ENCODE results near the gene HOOK2. TPM values are rescaled to one million over a fixed set of nuclear protein-coding genes. Genes with fewer than 3 reads are reported as not detected.

HOOK2 gene
- total and polyA plus RNA-seq, 7 donors = 11.3 to 33.0 (median 21.7) TPM

GRCh38 chr19:12796146-12797071, 21.1 kb upstream of the HOOK2 start:
- intact Hi-C loops (cut with DNase I) = loop anchor here (1.0 to 5.0 kb wide), 4 partner anchors 19 to 74 kb away; partner anchors contain the start of gene TNPO2 (in 1 of the 2)
- DNase-seq = peak; percentile 71 to 85
- TF ChIP-seq CTCF (IDR thresholded peaks at IDR 0.05) = peak; percentile 93
- ATAC-seq = peak in 2 of 4 donors; percentile 28 to 40
- H3K27ac ChIP-seq = peak overlapping the region; percentile 19
- peaks cover 17% of the 10 kb centered on the region for H3K4me1 ChIP-seq
- peaks cover 0 to 31% of the 10 kb centered on the region in 2 donors for H3K36me3 ChIP-seq (ENCODE audit: insufficient read depth in 1 of 2, low read depth in 1 of 2)
- 11 to 17% (median 11%) methylated on average over 18 of the region's 18 CpGs for WGBS, 3 donors
- H3K4me3 ChIP-seq = no peak overlapping the region
- no peaks in the 10 kb centered on the region for H3K27me3 ChIP-seq (ENCODE audit: insufficient read depth in 3 of 3, low read length in 2 of 3)
- H3K9me3 ChIP-seq = no peaks in the 10 kb centered on the region

DNA sequence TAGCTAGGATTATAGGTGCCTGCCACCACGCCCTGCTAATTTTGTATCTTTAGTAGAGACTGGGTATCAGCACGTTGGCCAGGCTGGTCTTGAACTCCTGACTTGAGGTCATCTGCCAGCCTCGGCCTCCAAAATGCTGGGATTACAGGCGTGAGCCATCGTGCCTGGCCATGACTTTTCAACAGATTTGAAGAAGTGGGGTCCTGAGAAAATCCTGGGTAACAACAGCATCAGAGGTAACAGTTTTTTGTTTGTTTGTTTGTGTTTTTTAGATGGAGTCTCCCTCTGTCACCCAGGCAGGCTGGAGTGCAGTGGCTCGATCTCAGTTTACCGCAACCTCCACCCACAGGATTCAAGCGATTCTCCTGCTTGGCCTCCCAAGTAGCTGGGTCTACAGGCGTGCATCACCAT, 19.6 kb upstream of the HOOK2 start:
- WGBS, 3 donors = 89 to 94% (median 91%) methylated on average over 9 of the region's 9 CpGs
- peaks cover 0 to 23% of the 10 kb centered on the region in 2 donors for H3K36me3 ChIP-seq (ENCODE audit: insufficient read depth in 1 of 2, low read depth in 1 of 2)
- ATAC-seq = no peak

GRCh38 chr19:12794196-12794941, 19.0 kb upstream of the HOOK2 start:
- peak overlapping the region; percentile 99 for H3K27ac ChIP-seq
- DNase-seq = no peak
- 70 to 75% (median 71%) methylated on average over 7 of the region's 7 CpGs for WGBS, 3 donors
- peak overlapping the region; percentile 99 for H3K4me3 ChIP-seq
- ATAC-seq = no peak
- H3K27me3 ChIP-seq (ENCODE audit: insufficient read depth in 3 of 3, low read length in 2 of 3) = no peaks in the 10 kb centered on the region
- TF ChIP-seq CTCF (IDR thresholded peaks at IDR 0.05) = no peak
- peaks cover 10% of the 10 kb centered on the region for H3K4me1 ChIP-seq
- peaks cover 0 to 17% of the 10 kb centered on the region in 2 donors for H3K36me3 ChIP-seq (ENCODE audit: insufficient read depth in 1 of 2, low read depth in 1 of 2)
- intact Hi-C loops (cut with DNase I) = no loop called here
- H3K9me3 ChIP-seq = no peaks in the 10 kb centered on the region

More for the DNA sequence above, 19.6 kb upstream of the HOOK2 start:
- no peaks in the 10 kb centered on the region for H3K27me3 ChIP-seq (ENCODE audit: insufficient read depth in 3 of 3, low read length in 2 of 3)
- TF ChIP-seq CTCF (IDR thresholded peaks at IDR 0.05) = no peak
- H3K4me3 ChIP-seq = no peak overlapping the region
- peak in 1 of 2 donors; percentile 19 for DNase-seq
- intact Hi-C loops (cut with DNase I) = loop anchor here (5.0 kb wide), 2 partner anchors 33 to 73 kb away; partner anchors contain the start of gene TNPO2 (in 1 of the 2)
- H3K27ac ChIP-seq = peak overlapping the region; percentile 99
- H3K4me1 ChIP-seq = peaks cover 10% of the 10 kb centered on the region
- no peaks in the 10 kb centered on the region for H3K9me3 ChIP-seq

GRCh38 chr19:12793290-12794195, 18.2 kb upstream of the HOOK2 start:
- H3K27ac ChIP-seq = peak overlapping the region; percentile 99
- H3K9me3 ChIP-seq = no peaks in the 10 kb centered on the region
- H3K36me3 ChIP-seq (ENCODE audit: insufficient read depth in 1 of 2, low read depth in 1 of 2) = peaks cover 0 to 9% of the 10 kb centered on the region in 2 donors
- WGBS, 3 donors = 0% methylated on average over 57 to 81 of the region's 81 CpGs
- peak; percentile 94 to 97 for DNase-seq
- intact Hi-C loops (cut with DNase I) = no loop called here
- H3K27me3 ChIP-seq (ENCODE audit: insufficient read depth in 3 of 3, low read length in 2 of 3) = no peaks in the 10 kb centered on the region
- H3K4me3 ChIP-seq = peak overlapping the region; percentile 99
- TF ChIP-seq CTCF (IDR thresholded peaks at IDR 0.05) = no peak
- ATAC-seq = peak; percentile 58 to 73 (median 66)
- peaks cover 16% of the 10 kb centered on the region for H3K4me1 ChIP-seq

Data from psoas muscle (tissue), 8 donors.